ENCODE results near the gene TFR2.

GRCh38 chr7:100682991-100683658 is 41.8 kb upstream of the TFR2 start:
- TF ChIP-seq CTCF (conservative IDR thresholded peaks at IDR 0.05) (no peak), ZFX (IDR thresholded peaks at IDR 0.05) (no peak)

Measured in C4-2B (cell line).